ENCODE measurements around the gene BRIP1. TPM values are rescaled to one million over a fixed set of nuclear protein-coding genes. Genes with fewer than 3 reads are reported as not detected.

BRIP1 gene
- total RNA-seq, 4 donors from 2014 or later, result 0.13 to 0.79 (median 0.38) TPM

DNA sequence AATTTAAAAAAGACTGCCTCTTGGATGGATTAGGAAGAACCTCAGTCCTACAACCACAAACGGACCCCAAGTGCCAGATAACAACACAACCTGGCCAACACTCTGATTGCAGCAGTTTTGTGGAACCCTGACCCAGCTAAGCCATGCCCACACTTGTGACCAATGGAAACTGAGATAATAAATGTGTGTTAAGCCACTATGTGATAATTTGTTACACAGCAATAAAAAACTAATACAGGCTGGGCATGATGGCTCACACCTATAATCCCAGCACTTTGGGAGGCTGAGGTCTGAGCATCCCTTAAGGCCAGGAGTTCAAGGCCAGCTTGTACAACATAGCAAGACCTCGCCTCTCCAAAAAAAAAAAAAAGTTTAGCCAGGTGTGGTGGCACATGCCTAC is 127.5 kb downstream of the BRIP1 start:
- no peak for DNase-seq (ENCODE audit: low spot score)

DNA sequence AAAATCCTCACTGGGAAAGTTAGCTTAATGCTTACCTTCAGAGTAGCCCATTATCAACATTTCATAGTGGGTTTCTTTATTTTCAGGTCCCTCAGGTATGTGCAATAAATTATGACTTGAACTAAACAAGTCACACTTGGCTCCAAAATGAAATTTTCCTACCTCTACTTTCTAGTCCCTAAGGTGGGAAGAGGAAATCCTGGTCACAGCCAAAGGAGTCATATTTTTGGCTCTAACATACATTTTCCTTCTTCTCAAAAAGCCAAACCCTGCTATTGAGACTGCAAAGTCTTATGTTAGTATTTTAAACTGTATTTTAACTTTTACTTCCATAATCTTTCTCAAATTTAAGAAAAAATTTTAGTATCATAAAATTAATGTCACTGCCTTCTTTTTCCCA is 128.9 kb downstream of the BRIP1 start:
- no peak for TF ChIP-seq CTCF (IDR thresholded peaks at IDR 0.05)
- DNase-seq (ENCODE audit: low spot score) (no peak), ATAC-seq (ENCODE audit: low FRiP score) (no peak)

More for the DNA sequence above, 127.5 kb downstream of the BRIP1 start:
- no peak for ATAC-seq (ENCODE audit: low FRiP score)
- TF ChIP-seq CTCF (IDR thresholded peaks at IDR 0.05), result no peak

- ATAC-seq (ENCODE audit: low FRiP score) (no peak), DNase-seq (ENCODE audit: low spot score) (no peak)
- TF ChIP-seq CTCF (IDR thresholded peaks at IDR 0.05), result no peak
These were observed 129.3 kb downstream of the BRIP1 start for GRCh38 chr17:61734012-61734411.

GRCh38 chr17:61733021-61733420 is 130.3 kb downstream of the BRIP1 start:
- ATAC-seq (ENCODE audit: low FRiP score) (no peak), DNase-seq (ENCODE audit: low spot score) (no peak)
- no peak for TF ChIP-seq CTCF (IDR thresholded peaks at IDR 0.05)

GRCh38 chr17:61732169-61732568 is 131.2 kb downstream of the BRIP1 start:
- DNase-seq (ENCODE audit: low spot score), result no peak
- TF ChIP-seq CTCF (IDR thresholded peaks at IDR 0.05), result no peak
- no peak for ATAC-seq (ENCODE audit: low FRiP score)

GRCh38 chr17:61731330-61731729 is 132.0 kb downstream of the BRIP1 start:
- no peak for DNase-seq (ENCODE audit: low spot score)

More at GRCh38 chr17:61731330-61731729, 132.0 kb downstream of the BRIP1 start:
- ATAC-seq (ENCODE audit: low FRiP score), result no peak
- TF ChIP-seq CTCF (IDR thresholded peaks at IDR 0.05), result no peak

All from omental fat pad (tissue), 4 donors.